Cardiac septum (tissue), 1 donor: Measurements from ENCODE around the gene ZC3HAV1L. TPM values are rescaled to one million over a fixed set of nuclear protein-coding genes. Genes with fewer than 3 reads are reported as not detected.
"Not testable (repeated sequence)": the region's sequence is repeated elsewhere in the genome, so short reads cannot be mapped to it uniquely, and the experiment has no call there.

Experiments
- DNase-seq: peaks from one replicate; pipeline ENCODE4 v3.0.0-alpha.2; 2020; ENCODE audit warnings: low spot score
- intact Hi-C: fragments of 100-400 bp; cut with DNase I; formaldehyde crosslinking; loops from one replicate; pipeline ENCODE4 v1.14.0; 2022
- total RNA-seq: library from RNA; stranded (reverse); fragmentation: NEBNext Ultra II Directional; extraction: Animal tissue kit (Norgen Biotek cat#: 25700); gene quantifications from one replicate; pipeline ENCODE4 v1.2.1, GENCODE V29; 2021
- donor health status: DM: no; HTN: no; CAD: no.

ZC3HAV1L gene
- total RNA-seq, 1 donor from 2014 or later: 3.2 TPM

DNA sequence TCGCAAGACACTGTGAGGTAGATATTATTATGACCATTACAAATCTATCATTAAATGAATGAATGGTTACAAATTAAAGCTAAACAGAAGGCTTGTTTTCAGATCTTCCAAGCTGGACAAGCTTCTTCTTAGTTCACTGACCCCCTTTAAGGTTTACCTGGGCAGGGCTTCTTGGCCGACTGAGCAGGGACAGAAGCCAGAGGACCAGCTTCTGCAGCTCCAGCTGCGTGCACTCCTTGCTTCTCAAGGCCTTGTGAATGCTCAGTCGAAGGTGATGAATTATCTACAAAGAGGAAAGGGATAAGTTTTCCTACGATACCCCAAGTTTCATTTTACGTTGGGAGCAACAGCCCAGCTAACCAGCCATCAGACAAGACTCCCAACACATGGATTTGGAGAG lies 9.3 kb downstream of the ZC3HAV1L start:
- DNase-seq: no peak
- intact Hi-C loops: no loop called here

GRCh38 chr7:139025861-139026260 lies 10.0 kb downstream of the ZC3HAV1L start:
- intact Hi-C loops, DNase-seq: not testable (repeated sequence)

DNA sequence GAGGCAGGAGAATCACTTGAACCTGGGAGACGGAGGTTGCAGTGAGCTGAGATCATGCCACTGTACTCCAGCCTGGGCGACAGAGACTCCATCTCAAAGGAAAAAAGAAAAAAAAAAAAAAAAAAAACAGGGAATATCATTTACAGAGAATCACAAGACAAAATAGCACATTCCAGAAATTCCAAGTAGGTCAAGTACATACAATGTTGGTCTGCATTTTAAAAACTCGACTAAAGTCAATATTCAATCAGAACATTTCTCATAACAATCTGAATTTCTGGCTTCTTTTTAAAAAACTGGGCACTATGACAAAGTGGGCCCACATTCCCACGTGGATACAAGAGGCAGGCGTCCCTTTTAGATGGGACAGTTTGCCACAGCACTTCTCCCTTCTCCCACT lies 12.8 kb downstream of the ZC3HAV1L start:
- no peak for DNase-seq
- intact Hi-C loops: no loop called here

DNA sequence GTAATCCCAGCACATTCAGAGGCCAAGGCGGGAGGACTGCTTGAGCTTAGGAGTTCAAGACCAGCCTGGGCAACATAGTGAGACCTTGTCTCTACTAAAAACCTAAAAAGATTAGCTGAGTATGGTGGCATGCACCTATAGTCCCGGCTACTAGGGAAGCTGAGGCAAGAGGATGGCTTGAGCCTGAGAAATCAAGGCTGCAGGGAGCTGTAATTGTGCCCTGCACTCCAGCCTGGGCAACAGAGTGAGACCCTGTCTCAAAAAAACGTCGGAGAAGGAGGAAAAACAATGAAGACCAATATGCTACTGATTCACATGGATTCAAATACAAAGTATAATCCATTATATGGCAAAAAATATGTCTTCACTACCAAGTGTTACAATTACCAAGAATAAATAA lies 13.6 kb downstream of the ZC3HAV1L start:
- DNase-seq: no peak
- intact Hi-C loops: no loop called here

DNA sequence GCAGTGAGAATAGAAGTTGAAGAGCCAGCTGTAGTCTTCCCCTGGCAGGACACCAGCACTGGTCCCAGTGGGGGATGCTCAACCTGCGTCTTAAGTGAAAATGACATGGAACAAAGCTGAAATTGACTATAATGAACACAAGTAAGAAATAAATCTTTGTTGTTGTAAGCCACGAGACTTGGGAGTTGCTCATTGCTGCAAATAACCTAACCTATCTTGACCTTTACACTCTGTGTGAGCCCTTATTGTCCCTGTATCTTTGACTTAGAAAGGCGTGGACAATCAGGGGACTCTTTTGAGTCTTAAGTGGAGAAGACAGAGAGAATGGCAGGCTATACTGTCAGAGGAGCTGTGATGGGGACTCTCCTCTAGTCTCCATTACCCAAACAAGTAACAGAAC lies 16.9 kb downstream of the ZC3HAV1L start:
- intact Hi-C loops: no loop called here
- DNase-seq: no peak

DNA sequence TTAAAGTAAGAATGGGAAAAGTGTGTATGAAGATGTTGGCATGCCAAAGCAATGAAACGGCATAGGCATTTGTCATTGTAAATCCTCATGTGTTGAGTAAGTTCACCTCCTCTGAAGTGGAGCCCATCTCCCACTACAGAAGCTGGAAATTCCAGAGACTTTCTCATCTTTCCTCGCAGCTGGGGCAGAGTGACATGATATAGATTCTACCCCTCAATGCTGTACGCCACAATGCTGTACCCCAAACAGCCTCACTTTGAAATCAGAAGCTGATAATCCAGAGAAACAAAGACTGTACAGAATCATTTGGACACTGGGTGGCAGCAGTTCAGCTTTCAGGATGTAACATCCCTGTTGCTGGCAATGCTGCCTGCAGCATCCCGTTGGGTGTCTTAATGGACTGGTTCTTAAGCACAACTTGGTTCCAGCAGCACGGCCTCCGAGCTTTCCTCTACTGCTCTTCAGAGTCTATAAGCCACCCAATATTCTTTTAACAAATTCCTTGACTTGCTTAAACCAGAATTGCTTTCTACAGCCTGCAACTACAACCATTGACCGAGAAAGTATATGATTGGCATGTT lies 18.8 kb downstream of the ZC3HAV1L start:
- intact Hi-C loops: loop anchor here (2.0 kb wide), 1 partner anchor 58 kb away; no protein-coding TSS in a partner anchor
- no peak for DNase-seq

DNA sequence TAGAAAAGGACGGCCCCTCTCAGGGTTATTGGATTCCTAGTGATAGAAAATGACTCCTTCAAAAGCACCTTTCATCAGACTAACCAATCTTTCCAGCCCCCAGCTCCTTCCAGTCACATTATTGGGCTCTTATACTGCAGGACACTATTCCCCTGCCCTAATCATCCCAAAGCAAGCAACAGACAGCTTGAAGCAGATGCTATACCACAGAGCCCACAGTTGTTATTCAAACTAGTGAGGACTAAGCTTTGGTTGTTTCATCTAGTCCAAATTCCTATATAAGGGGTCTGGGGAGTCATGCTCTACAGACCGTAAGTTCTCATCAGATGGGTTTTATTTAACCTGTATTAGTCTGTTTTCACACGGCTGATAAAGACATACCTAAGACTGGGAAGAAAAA lies 24.5 kb downstream of the ZC3HAV1L start:
- no peak for DNase-seq
- intact Hi-C loops: no loop called here

GRCh38 chr7:139004321-139005090 lies 31.3 kb downstream of the ZC3HAV1L start:
- intact Hi-C loops: no loop called here
- DNase-seq: no peak

DNA sequence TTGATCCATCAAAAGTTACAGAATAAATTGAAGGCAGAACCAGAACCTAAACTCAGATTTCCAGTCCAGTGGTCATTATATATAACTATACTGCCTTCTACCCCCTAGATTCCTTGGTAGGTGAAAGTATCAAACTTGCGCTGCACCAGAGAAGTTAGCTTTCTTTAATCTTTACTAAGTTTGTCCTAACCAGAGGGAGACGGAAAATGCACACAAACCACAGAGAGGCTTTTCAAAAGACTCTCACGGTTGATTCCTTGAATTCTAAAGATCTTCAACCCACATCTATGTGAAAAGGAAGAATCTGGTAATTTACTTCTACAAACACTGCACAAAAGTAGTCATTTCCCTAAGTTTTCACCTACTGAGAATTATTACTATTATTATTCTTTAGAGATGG lies 36.4 kb downstream of the ZC3HAV1L start:
- DNase-seq: no peak

GRCh38 chr7:138992052-138992531 lies 43.8 kb downstream of the ZC3HAV1L start:
- intact Hi-C loops: no loop called here
- DNase-seq: no peak

More for the DNA sequence above, 36.4 kb downstream of the ZC3HAV1L start:
- intact Hi-C loops: no loop called here

GRCh38 chr7:138987686-138988085 lies 48.2 kb downstream of the ZC3HAV1L start:
- intact Hi-C loops: no loop called here
- DNase-seq: no peak

GRCh38 chr7:138982204-138982623 lies 53.6 kb downstream of the ZC3HAV1L start:
- no peak for DNase-seq
- intact Hi-C loops: loop anchor here (5.0 kb wide), 1 partner anchor 100 kb away; no protein-coding TSS in a partner anchor

DNA sequence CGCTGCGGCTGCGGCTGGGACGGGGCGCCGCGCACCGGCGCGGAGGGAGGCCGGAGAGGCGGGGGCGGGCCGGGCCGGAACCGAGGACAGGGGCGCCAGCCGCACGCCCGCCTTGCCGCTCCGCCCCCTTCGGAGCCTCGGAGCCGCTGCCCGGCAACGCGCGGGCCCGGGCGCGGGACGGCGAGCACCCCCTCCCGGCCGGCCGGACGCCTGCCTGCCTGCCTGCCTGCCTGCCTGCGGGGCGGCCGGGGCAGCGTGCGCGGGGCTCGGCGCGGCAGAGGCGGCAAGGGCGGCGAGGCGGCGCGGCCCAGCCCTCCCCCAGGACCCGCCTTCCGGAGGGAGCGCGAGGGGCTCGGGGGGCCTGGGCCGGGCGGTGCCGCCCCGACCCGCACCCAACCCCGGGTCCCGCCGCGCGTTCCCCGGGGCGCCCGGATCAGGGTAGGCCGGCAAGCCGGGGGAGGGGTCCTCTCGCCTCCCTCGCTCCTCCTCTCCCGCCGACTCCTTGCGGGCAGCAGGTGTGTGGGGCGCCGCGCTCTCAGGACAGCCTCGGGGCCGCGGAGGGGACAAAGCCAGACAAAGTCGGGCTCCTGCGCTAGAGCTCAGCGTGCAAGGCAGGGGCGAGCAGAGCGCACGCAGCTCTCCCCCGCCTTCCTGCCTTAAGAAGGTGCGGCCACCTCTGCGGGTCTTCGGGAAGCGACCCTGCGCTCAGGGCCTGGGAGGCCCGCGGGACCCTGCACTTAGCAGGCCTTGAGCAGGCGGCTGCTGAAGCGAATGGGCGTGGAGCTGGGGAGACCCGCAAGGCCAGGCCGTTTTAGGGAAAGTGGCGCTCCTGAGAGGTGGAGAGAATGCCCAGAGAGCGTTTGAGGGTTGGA lies 54.3 kb downstream of the ZC3HAV1L start, which contains the start of gene KIAA1549:
KIAA1549 (minus strand) TSS at position 58 of the 872 bp plus-strand sequence. CDS start 120 bp downstream, outside the sequence.
- intact Hi-C loops: loop anchor here (5.0 kb wide), 1 partner anchor 99 kb away; no protein-coding TSS in a partner anchor
- DNase-seq: no peak

GRCh38 chr7:138980563-138981291 lies 55.1 kb downstream of the ZC3HAV1L start:
- intact Hi-C loops: loop anchor here (5.0 kb wide), 1 partner anchor 98 kb away; no protein-coding TSS in a partner anchor
- DNase-seq: no peak

DNA sequence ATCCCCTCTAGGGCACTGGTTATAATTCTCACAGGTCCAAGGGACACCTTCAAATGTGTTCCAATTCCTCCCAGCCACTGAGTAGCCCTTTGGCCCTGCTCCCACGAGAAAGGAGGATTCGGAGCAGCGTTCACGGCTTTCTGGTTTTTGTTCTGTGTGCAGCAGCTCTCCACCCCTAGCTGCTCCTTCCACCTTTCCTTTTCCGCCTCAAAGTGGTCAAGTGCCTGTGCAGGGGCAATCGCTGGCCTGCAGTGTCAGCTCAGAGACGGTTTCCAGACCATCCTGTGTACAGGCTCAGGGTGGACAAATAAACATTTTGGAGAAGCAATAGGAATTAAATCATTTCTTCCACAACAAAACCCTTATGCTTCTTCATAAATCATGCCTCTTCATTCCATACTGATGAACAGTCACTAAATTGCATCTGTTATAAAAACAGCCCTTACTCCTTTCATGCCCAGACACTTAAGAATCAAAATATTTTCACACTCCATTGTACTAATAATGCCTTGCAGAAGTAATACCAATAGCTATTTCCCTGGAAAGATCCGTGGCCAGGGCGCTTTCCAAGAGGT lies 55.8 kb downstream of the ZC3HAV1L start:
- intact Hi-C loops: loop anchor here (5.0 kb wide), 1 partner anchor 98 kb away; no protein-coding TSS in a partner anchor
- DNase-seq: no peak

DNA sequence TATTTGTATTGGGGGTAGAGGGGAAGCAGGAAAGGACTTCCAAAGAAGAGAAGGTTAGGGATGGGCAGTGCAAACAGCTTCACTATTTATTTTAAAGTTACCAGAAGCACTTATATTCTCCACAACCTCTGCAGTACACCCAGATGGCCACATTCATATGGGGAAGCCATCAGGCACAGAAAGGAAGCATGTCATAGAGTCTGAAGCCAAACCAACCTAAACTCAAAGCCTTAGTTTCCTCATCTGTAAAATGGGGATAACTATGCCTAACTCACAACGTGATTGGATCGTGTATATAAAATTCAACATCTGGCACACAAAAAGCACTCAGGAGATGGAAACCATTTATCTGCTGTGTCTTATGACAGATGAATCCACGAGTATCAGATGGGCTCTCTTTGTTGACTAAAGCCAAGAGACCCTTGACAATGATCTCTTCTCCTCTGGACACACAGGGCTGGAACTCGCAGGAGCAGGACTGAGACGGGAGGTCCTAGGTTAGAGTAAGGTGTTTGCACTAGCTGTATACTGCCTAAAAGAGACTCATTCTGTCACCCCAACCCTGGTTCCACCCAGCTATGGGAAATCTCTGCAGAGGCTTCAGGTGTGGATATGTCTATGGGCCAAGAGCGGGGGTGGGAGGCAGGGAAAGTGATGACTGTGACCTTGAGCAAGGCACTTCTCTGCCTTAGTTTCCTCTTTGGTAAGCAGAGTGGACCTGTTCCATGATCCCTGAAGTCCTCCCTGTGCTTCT lies 56.4 kb downstream of the ZC3HAV1L start:
- intact Hi-C loops: no loop called here

DNA sequence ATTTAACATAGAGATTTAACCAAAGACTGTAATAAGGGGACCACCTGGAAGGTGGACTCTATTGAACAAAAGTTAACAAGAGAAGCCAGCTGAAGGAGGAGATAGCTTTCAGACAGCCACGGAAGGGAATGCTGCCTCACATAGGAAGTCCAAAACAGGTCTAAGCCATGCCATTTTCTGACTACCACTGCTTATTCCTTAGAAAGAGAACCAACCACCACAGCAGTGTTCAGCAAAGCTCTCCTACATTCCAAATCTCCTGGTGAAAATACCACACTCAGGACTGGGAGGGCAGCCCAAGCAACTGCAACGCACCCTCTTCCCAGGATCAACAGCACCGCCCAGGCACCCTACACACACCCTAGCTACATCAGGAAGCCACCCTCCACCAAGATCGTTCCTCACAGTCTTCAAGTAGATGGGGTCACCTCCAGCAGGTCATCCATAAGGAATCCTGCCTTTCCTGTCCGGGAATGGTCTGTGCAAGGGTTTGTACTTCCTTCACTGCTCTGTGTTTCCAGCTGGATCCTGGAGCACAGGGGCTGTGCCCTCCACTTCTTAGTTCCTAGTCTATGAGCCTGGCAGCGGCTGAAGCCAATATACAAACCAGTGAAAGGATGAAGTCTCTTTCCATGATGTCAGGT lies 57.2 kb downstream of the ZC3HAV1L start:
- DNase-seq: no peak
- intact Hi-C loops: no loop called here

More for the DNA sequence above, 56.4 kb downstream of the ZC3HAV1L start:
- DNase-seq: no peak
